Adrenal gland (tissue), 12 donors: ENCODE data around the gene CADM4. TPM values are rescaled to one million over a fixed set of nuclear protein-coding genes. Genes with fewer than 3 reads are reported as not detected.
A peak's percentile ranks its signal among the peaks of the same experiment; 100 is the strongest.

Experiments used
- DNase-seq, 7 donors: peaks; one replicate each; pipeline ENCODE4 v3.0.0-alpha.2; 2019 to 2020
- H3K27ac ChIP-seq, 5 donors: fragments of 200-600 bp; sonication (generic) in 4 of 5; 1 replicate in 3 of 5; 2 replicates in 2 of 5; pipeline versions ENCODE4 v1.5.1 to v1.8.0; 2016 to 2020; ENCODE audit warnings: mild to moderate bottlenecking in 1 of 5
- H3K27me3 ChIP-seq: fragments of 200-600 bp; 2 replicates; pipeline ENCODE4 v1.8.0; 2021
- H3K36me3 ChIP-seq, 2 donors: fragments of 200-600 bp; replicated peaks in 1 of 2; 1 replicate in 1 of 2; 2 replicates in 1 of 2; pipeline versions ENCODE4 v1.5.1 to v1.8.0; 2018 to 2022
- H3K4me1 ChIP-seq, 2 donors: fragments of 200-600 bp; replicated peaks in 1 of 2; 1 replicate in 1 of 2; 2 replicates in 1 of 2; pipeline versions ENCODE4 v1.5.1 to v1.8.0; 2018 to 2021
- H3K4me3 ChIP-seq, 4 donors: fragments of 200-600 bp; sonication (generic) in 3 of 4; one replicate each; pipeline ENCODE4 v1.5.1; 2016 to 2018
- H3K9me3 ChIP-seq, 3 donors: fragments of 200-600 bp; sonication (generic) in 1 of 3; replicated peaks in 1 of 3; 1 replicate in 2 of 3; 2 replicates in 1 of 3; pipeline versions ENCODE4 v1.5.1 to v1.8.0; 2016 to 2021
- POLR2A ChIP-seq, 2 donors: fragments of 450-650 bp; IDR thresholded peaks; one replicate each; pipeline ENCODE4 v1.6.1; 2017; ENCODE audit warnings: antibody characterized with exemption in 2 of 2, mild to moderate bottlenecking in 2 of 2, moderate library complexity in 1 of 2
- WGBS, 4 donors: extraction: QIAGEN DNeasy Blood & Tissue Kit in 2 of 4; methylation state at CpG; one replicate each; pipeline versions ENCODE4 v1.1.5 to v1.1.7; 2013 to 2017; 5-methylcytosine and 5-hydroxymethylcytosine counted together
- intact Hi-C, 2 donors: fragments of 100-400 bp; cut with DNase I; formaldehyde crosslinking; loops; one replicate each; pipeline versions ENCODE4 v1.14.1 to v1.15.0; 2022 to 2023
- polyA plus RNA-seq, 3 donors: library from polyadenylated mRNA; stranded (reverse); fragments of 200-250 nt in 2 of 3; fragments of 350-450 nt in 1 of 3; fragmentation: Illumina TruSeq in 1 of 3; extraction: RNeasy Lipid Tissue Mini Kit (QIAGEN cat#74804) in 1 of 3; gene quantifications; one replicate each; pipeline ENCODE4 v1.2.3, GENCODE V29; 2013 to 2014
- total RNA-seq, 9 donors: library from RNA; depleted of rRNA in 4 of 9; stranded (reverse); fragments of >200 nt in 4 of 9; fragments of 120-200 nt in 1 of 9; fragmentation: NEBNext Ultra II Directional in 1 of 9; extraction: Animal tissue kit (Norgen Biotek cat#: 25700) in 1 of 9; gene quantifications; one replicate each; pipeline versions ENCODE4 v1.1.0 to v1.2.4, GENCODE V29; 2013 to 2023
- TF ChIP-seq, protein P1 (sequence below), 6 experiments: fragments of 450-650 bp in 4 of 6; fragments of 200-600 bp in 2 of 6; sonication (generic) in 1 of 6; IDR thresholded peaks; 1 replicate in 5 of 6; 2 replicates in 1 of 6; pipeline versions ENCODE4 v1.5.1 to v1.8.0; 2016 to 2021; ENCODE audit warnings: antibody characterized with exemption in 6 of 6, mild to moderate bottlenecking in 2 of 6, moderate library complexity in 1 of 6
- donor health status: healthy with polysubstance abuse.
- donor health status: Bipolar disorder and iron deficiency.
- donor health status: DM: yes; HTN: yes; CAD: no.
- donor health status: DM: no; HTN: no; CAD: no.
- donor health status: DM: no; HTN: no; CAD: no.
- donor health status: DM: yes; HTN: yes; CAD: no.

The CADM4 gene
- total and polyA plus RNA-seq, 12 donors = 16.6 to 92.7 (median 40.0) TPM

DNA sequence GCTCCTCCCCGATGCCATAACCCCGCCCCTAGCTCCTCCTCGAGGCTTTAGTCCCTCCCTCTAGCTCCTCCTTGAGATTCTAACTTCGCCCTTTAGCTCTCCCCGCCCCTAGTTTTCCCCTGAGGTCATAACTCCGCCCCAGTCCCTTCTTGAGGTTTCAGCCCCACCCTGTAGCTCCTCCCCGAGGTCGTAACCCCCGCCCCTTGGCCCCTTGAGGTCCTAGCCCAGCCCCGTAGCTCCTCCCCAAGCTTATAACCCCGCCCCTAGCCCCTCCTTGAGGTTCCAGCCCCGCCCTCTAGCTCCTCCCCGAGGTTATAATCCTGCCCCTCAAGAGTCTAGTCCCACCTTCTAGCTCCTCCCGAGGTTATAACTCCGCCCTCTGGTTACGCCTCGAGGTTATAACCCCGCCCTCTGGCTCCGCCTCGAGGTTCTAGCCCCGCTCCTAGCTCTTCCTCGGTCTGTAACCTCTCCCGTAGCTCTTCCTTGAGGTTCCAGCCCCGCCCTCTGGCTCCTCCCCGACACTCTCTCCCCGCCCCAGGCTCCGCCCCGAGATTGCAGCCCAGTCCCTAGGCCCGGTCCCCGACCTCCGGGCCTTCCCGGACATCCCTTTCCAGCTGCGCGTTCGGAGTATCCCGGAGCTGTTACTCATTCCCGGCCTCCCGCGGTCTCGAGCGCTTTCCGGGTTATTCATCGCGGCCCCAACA, 28.9 kb upstream of the CADM4 start:
- intact Hi-C loops = no loop called here
- WGBS, 4 donors = 0 to 1% (median 0%) methylated on average over 27 to 44 of the region's 44 CpGs
- Histone ChIP-seq H3K4me3 (peak overlapping the region; percentile 18 to 72 (median 60)), H3K9me3 (no peaks in the 10 kb centered on the region), H3K27ac (peak overlapping the region; percentile 71 to 97 (median 85)), H3K36me3 (no peaks in the 10 kb centered on the region), H3K27me3 (no peaks in the 10 kb centered on the region), H3K4me1 (peaks cover 5 to 16% of the 10 kb centered on the region in 2 donors)
- DNase-seq = peak; percentile 99 to 100 (median 100)
- TF ChIP-seq, protein P1, sequence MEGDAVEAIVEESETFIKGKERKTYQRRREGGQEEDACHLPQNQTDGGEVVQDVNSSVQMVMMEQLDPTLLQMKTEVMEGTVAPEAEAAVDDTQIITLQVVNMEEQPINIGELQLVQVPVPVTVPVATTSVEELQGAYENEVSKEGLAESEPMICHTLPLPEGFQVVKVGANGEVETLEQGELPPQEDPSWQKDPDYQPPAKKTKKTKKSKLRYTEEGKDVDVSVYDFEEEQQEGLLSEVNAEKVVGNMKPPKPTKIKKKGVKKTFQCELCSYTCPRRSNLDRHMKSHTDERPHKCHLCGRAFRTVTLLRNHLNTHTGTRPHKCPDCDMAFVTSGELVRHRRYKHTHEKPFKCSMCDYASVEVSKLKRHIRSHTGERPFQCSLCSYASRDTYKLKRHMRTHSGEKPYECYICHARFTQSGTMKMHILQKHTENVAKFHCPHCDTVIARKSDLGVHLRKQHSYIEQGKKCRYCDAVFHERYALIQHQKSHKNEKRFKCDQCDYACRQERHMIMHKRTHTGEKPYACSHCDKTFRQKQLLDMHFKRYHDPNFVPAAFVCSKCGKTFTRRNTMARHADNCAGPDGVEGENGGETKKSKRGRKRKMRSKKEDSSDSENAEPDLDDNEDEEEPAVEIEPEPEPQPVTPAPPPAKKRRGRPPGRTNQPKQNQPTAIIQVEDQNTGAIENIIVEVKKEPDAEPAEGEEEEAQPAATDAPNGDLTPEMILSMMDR (IDR thresholded peaks at IDR 0.05) = no peak
- peak; percentile 81 to 82 for TF ChIP-seq POLR2A (IDR thresholded peaks at IDR 0.05)

DNA sequence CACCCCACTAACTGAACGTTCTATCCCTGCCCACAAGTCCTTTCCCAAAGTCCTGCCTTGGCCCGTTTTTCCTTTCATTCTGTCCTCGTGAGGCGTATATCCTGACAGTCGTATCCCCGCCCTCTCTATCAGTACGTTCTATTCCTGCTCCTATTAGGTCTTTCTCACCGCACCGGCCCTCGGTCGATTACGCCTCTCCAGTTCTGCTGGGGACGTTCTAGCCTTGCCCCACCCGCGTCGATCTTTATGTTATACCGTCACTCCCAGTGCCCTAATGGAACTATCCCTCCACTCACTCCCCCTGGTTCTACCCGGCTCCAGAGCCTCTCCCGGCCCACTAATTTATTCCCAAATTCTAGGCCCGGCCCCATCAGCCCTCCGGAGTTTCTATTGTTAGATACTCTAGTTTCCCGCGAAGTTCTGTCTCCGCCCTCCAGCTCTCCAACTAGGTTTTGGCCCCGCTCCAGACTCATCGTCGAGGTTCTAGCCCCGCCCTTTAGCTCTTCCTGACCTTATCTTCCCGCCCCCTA, 28.3 kb upstream of the CADM4 start:
- intact Hi-C loops = no loop called here
- Histone ChIP-seq H3K36me3 (no peaks in the 10 kb centered on the region), H3K27ac (peak overlapping the region in 2 of 5 donors; percentile 8 to 42), H3K9me3 (no peaks in the 10 kb centered on the region), H3K4me3 (peak overlapping the region in 1 of 4 donors; percentile 49), H3K27me3 (no peaks in the 10 kb centered on the region), H3K4me1 (peaks cover 5 to 16% of the 10 kb centered on the region in 2 donors)
- WGBS, 4 donors = 12 to 23% (median 13%) methylated on average over 29 of the region's 29 CpGs
- peak in 1 of 7 donors; percentile 31 for DNase-seq
- no peak for TF ChIP-seq POLR2A (IDR thresholded peaks at IDR 0.05)
- TF ChIP-seq, protein P1 (IDR thresholded peaks at IDR 0.05) = no peak

DNA sequence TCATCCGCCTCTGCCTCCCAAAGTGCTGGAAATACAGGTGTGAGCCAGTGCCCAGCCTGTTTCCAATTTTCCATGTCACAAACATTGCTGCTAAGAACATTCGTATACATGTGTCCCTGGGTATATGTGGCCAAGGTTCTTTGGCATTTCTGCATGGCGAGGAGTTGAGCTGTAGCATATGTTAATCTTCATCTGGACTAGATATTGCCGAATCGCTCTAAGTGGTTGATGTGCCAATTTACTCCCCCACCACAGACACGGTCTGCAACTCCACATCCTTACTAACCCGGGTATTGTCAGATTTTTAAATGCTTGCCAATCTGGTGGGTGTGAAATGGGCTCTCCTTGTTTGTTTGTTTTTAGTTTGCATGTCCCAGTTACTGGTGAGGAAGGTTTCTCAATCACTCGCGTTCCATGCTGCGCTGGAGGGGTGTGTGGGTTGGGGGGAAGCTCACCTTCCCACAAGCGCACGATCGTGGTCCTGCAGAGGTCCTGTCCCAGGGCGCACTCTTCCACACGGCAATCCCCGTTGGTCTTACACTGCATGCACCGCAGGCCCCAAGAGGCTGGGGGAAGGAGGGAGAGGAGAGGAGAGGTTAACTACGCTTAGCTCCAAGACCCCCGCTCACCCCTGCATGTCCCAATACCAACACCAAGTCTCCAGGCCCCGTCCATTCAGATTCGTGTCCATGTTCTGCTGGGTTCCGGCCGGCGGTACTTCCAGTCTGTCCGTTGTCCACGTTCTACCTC, 27.7 kb upstream of the CADM4 start:
- 61 to 76% (median 72%) methylated on average over 24 to 26 of the region's 26 CpGs for WGBS, 4 donors
- Histone ChIP-seq H3K27ac (peak overlapping the region in 1 of 5 donors; percentile 8), H3K4me3 (peak overlapping the region in 1 of 4 donors; percentile 49), H3K27me3 (no peaks in the 10 kb centered on the region), H3K4me1 (peaks cover 5 to 16% of the 10 kb centered on the region in 2 donors), H3K9me3 (no peaks in the 10 kb centered on the region), H3K36me3 (no peaks in the 10 kb centered on the region)
- TF ChIP-seq, protein P1 (IDR thresholded peaks at IDR 0.05) = no peak
- TF ChIP-seq POLR2A (IDR thresholded peaks at IDR 0.05) = no peak
- intact Hi-C loops = no loop called here
- peak in 5 of 7 donors; percentile 40 to 61 (median 57) for DNase-seq

DNA sequence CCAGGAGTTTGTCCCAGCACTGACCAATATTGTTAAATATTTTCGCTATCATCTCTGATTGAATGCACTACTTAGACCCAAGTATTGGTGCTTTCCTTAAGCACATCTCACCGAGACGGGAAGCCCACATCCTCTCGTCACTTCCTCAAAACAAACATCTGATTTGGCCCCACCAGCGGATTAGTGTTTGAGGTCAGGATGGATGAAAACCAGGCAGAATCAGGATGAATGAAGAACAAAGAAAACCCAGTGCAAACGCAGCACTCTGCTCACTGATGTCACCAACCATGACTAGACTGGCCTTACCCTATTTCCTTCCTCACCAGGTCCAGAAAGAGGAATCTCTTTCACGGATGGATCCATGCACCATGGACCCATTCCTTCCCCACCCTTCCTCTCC, 24.4 kb upstream of the CADM4 start:
- H3K4me1 ChIP-seq = peaks cover 0 to 8% of the 10 kb centered on the region in 2 donors
- no peaks in the 10 kb centered on the region for H3K36me3 ChIP-seq
- peak in 2 of 7 donors; percentile 54 to 65 for DNase-seq
- no peak for TF ChIP-seq POLR2A (IDR thresholded peaks at IDR 0.05)
- TF ChIP-seq, protein P1 (IDR thresholded peaks at IDR 0.05) = no peak
- intact Hi-C loops = no loop called here
- no peak overlapping the region for H3K4me3 ChIP-seq
- WGBS, 4 donors = 56 to 69% (median 64%) methylated on average over 7 of the region's 7 CpGs
- peak overlapping the region in 1 of 5 donors; percentile 10 for H3K27ac ChIP-seq
- no peaks in the 10 kb centered on the region for H3K9me3 ChIP-seq
- no peaks in the 10 kb centered on the region for H3K27me3 ChIP-seq
